Mucosa of descending colon (tissue), 3 donors: ENCODE data around the gene RASGEF1C. TPM values are rescaled to one million over a fixed set of nuclear protein-coding genes. Genes with fewer than 3 reads are reported as not detected.

Experiments
- ATAC-seq: fragments of 200-7000 bp; cut with Tn5 transposase; one replicate; pipeline ENCODE4 v1.9.1; 2020; ENCODE audit warnings: mild to moderate bottlenecking, moderate library complexity
- DNase-seq, 3 donors: peaks; one replicate each; pipeline ENCODE4 v3.0.0-alpha.2; 2020
- H3K36me3 ChIP-seq: fragments of 200-600 bp; one replicate; pipeline ENCODE4 v1.8.0; 2021; ENCODE audit warnings: low read depth, mild to moderate bottlenecking
- H3K4me1 ChIP-seq: fragments of 200-600 bp; one replicate; pipeline ENCODE4 v1.8.0; 2021; ENCODE audit warnings: low read depth, mild to moderate bottlenecking
- H3K4me3 ChIP-seq: fragments of 200-600 bp; one replicate; pipeline ENCODE4 v1.8.0; 2021; ENCODE audit warnings: mild to moderate bottlenecking
- H3K9me3 ChIP-seq: fragments of 200-600 bp; one replicate; pipeline ENCODE4 v1.8.0; 2021; ENCODE audit warnings: mild to moderate bottlenecking
- CTCF ChIP-seq: fragments of 200-600 bp; IDR thresholded peaks from one replicate; pipeline ENCODE4 v1.8.0; 2022; ENCODE audit warnings: antibody characterized with exemption, mild to moderate bottlenecking
- intact Hi-C, 2 donors: fragments of 100-400 bp; cut with DNase I in 1 of 2; cut with micrococcal nuclease in 1 of 2; formaldehyde crosslinking; loops; one replicate each; pipeline versions ENCODE4 v1.11.0 to v1.11.1; 2022; cut with DNase I, micrococcal nuclease
- total RNA-seq, 3 donors: library from RNA; stranded (reverse); fragmentation: NEBNext Ultra II Directional in 2 of 3; extraction: Animal tissue kit (Norgen Biotek cat#: 25700) in 2 of 3; gene quantifications; one replicate each; pipeline versions ENCODE4 v1.2.1 to v1.2.4, GENCODE V29; 2021 to 2023
- donor health status: DM: no; HTN: no; CAD: no; lungs with moderate emphysema.
- donor health status: DM: no; HTN: no; CAD: no.
- donor health status: DM: no; HTN: yes; CAD: no.

The RASGEF1C gene
- total RNA-seq, 3 donors from 2014 or later, result 0.17 to 1.9 (median 0.65) TPM

- intact Hi-C loops, result no loop called here
- DNase-seq, result no peak
- Histone ChIP-seq H3K4me1 (no peaks in the 10 kb centered on the region), H3K4me3 (no peak overlapping the region), H3K9me3 (no peaks in the 10 kb centered on the region), H3K36me3 (no peaks in the 10 kb centered on the region)
- ATAC-seq, result no peak
- TF ChIP-seq CTCF, result no peak
Observed at GRCh38 chr5:180138976-180139730, 69.9 kb downstream of the RASGEF1C start.

- ATAC-seq (no peak), DNase-seq (no peak)
- Histone ChIP-seq H3K4me3 (no peak overlapping the region), H3K9me3 (no peaks in the 10 kb centered on the region), H3K4me1 (no peaks in the 10 kb centered on the region), H3K36me3 (no peaks in the 10 kb centered on the region)
- TF ChIP-seq CTCF, result no peak
- intact Hi-C loops, result no loop called here
Observed at GRCh38 chr5:180138214-180138975, 70.6 kb downstream of the RASGEF1C start.

- TF ChIP-seq CTCF, result no peak
- H3K4me1 ChIP-seq, result no peaks in the 10 kb centered on the region
- H3K9me3 ChIP-seq, result no peaks in the 10 kb centered on the region
- DNase-seq (peak in 1 of 3 donors; percentile 46), ATAC-seq (no peak)
- H3K36me3 ChIP-seq, result no peaks in the 10 kb centered on the region
- intact Hi-C loops, result no loop called here
- H3K4me3 ChIP-seq, result no peak overlapping the region
Observed at GRCh38 chr5:180137401-180138213, 71.4 kb downstream of the RASGEF1C start.

GRCh38 chr5:180136630-180137381 lies 72.2 kb downstream of the RASGEF1C start:
- Histone ChIP-seq H3K4me1 (no peaks in the 10 kb centered on the region), H3K4me3 (no peak overlapping the region), H3K9me3 (no peaks in the 10 kb centered on the region), H3K36me3 (no peaks in the 10 kb centered on the region)
- DNase-seq (peak in 1 of 3 donors; percentile 40), ATAC-seq (no peak)
- no peak for TF ChIP-seq CTCF
- intact Hi-C loops, result no loop called here
